IPS-20b (cell line): Measurements from ENCODE around the gene RFC1.

Experiments used
- H3K27ac ChIP-seq: one replicate; pipeline ENCODE4 v1.5.1; 2013; ENCODE audit warnings: low read length
- H3K27me3 ChIP-seq: 2 replicates; pipeline ENCODE4 v1.6.1; 2013; ENCODE audit warnings: mild to moderate bottlenecking, low read length, inconsistent platforms; ENCODE audit not compliant: insufficient read depth
- H3K36me3 ChIP-seq: 2 replicates; pipeline ENCODE4 v1.6.1; 2013; ENCODE audit warnings: low read depth, mild to moderate bottlenecking, inconsistent platforms, low read length, moderate library complexity; ENCODE audit not compliant: insufficient read depth
- H3K4me1 ChIP-seq: 2 replicates; pipeline ENCODE4 v1.6.1; 2013; ENCODE audit warnings: mild to moderate bottlenecking, control low read depth, inconsistent platforms, low read length, moderate library complexity; ENCODE audit not compliant: insufficient read depth
- H3K4me3 ChIP-seq: 2 replicates; pipeline ENCODE4 v1.5.1; 2013; ENCODE audit warnings: mild to moderate bottlenecking, low read length, inconsistent platforms
- H3K9ac ChIP-seq: 2 replicates; pipeline ENCODE4 v1.6.1; 2013; ENCODE audit warnings: low read depth, mild to moderate bottlenecking, inconsistent platforms, low read length, moderate library complexity
- H3K9me3 ChIP-seq: 2 replicates; pipeline ENCODE4 v1.6.1; 2013; ENCODE audit warnings: mild to moderate bottlenecking, low read depth, low read length, inconsistent platforms; ENCODE audit not compliant: insufficient read depth

The RFC1 gene

GRCh38 chr4:39274503-39274902 is 91.7 kb downstream of the RFC1 start:
- Histone ChIP-seq H3K27ac (no peak overlapping the region), H3K4me1 (no peaks in the 10 kb centered on the region), H3K4me3 (no peak overlapping the region), H3K36me3 (peaks cover 61% of the 10 kb centered on the region), H3K9me3 (no peaks in the 10 kb centered on the region), H3K9ac (no peak overlapping the region), H3K27me3 (no peaks in the 10 kb centered on the region)

GRCh38 chr4:39263895-39264294 is 102.3 kb downstream of the RFC1 start:
- H3K9ac ChIP-seq, result no peak overlapping the region
- no peaks in the 10 kb centered on the region for H3K4me1 ChIP-seq
- no peak overlapping the region for H3K27ac ChIP-seq
- H3K9me3 ChIP-seq, result no peaks in the 10 kb centered on the region
- no peak overlapping the region for H3K4me3 ChIP-seq
- 0 out of 2 replicates have a peak, but pooled peaks cover 7% of the 10 kb centered on the region for H3K36me3 ChIP-seq
- no peaks in the 10 kb centered on the region for H3K27me3 ChIP-seq

- no peaks in the 10 kb centered on the region for H3K9me3 ChIP-seq
- H3K36me3 ChIP-seq, result peaks cover 17% of the 10 kb centered on the region; the same call in 1 of the 2 replicates
- H3K4me3 ChIP-seq, result no peak overlapping the region
- no peak overlapping the region for H3K9ac ChIP-seq
- H3K4me1 ChIP-seq, result no peaks in the 10 kb centered on the region
- no peak overlapping the region for H3K27ac ChIP-seq
- H3K27me3 ChIP-seq, result no peaks in the 10 kb centered on the region
These were observed 106.4 kb downstream of the RFC1 start for GRCh38 chr4:39259571-39260330.

- no peaks in the 10 kb centered on the region for H3K27me3 ChIP-seq
- H3K9me3 ChIP-seq, result no peaks in the 10 kb centered on the region
- H3K9ac ChIP-seq, result no peak overlapping the region
- peaks cover 17% of the 10 kb centered on the region; the same call in 1 of the 2 replicates for H3K36me3 ChIP-seq
- no peak overlapping the region for H3K27ac ChIP-seq
- no peaks in the 10 kb centered on the region for H3K4me1 ChIP-seq
- no peak overlapping the region for H3K4me3 ChIP-seq
These were observed 109.7 kb downstream of the RFC1 start for GRCh38 chr4:39256436-39256835.

GRCh38 chr4:39255871-39256270 is 110.3 kb downstream of the RFC1 start:
- no peak overlapping the region for H3K27ac ChIP-seq

DNA sequence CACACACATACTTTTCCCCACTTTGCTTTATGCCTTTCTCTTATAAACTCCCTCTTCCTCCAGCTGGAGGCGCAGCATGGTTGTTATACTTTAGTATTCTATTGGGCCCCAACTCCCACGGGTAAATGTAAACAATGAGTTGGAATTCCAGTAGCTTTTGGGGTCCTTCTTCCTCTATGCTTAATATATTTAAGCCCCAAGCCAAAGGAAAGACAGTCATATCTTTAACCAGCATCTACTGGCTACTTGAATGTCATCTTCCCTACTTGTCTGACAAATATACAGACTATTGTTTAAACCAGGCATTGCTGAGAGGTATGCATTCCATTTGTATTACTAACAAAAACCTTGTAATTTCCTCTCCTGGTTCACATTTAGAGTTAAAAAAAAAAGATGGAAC is 110.9 kb downstream of the RFC1 start:
- Histone ChIP-seq H3K27ac (no peak overlapping the region), H3K27me3 (no peaks in the 10 kb centered on the region), H3K9ac (no peak overlapping the region), H3K36me3 (peaks cover 17% of the 10 kb centered on the region; the same call in 1 of the 2 replicates), H3K9me3 (no peaks in the 10 kb centered on the region), H3K4me1 (no peaks in the 10 kb centered on the region), H3K4me3 (no peak overlapping the region)

More at GRCh38 chr4:39255871-39256270, 110.3 kb downstream of the RFC1 start:
- Histone ChIP-seq H3K4me1 (no peaks in the 10 kb centered on the region), H3K9ac (no peak overlapping the region), H3K4me3 (no peak overlapping the region), H3K9me3 (no peaks in the 10 kb centered on the region), H3K27me3 (no peaks in the 10 kb centered on the region), H3K36me3 (peaks cover 17% of the 10 kb centered on the region; the same call in 1 of the 2 replicates)

DNA sequence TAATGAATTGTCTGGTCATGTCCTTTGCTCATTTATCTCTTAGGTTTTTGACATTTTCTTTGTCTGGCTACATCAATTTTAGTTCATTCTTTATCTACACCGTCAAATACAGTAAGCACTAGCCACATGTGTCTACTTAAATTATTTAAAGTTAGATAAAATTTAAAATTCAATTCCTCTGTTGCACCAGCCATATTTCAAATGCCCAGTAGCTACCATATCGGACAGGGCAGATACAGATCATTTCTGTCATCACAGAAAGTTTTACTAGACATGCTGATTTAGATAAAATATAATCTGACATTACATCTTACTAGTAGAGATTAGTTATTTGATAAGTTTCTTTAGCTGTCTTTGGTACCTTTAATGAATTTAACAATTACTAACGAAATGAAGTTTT is 122.7 kb downstream of the RFC1 start:
- H3K27ac ChIP-seq, result no peak overlapping the region
- H3K36me3 ChIP-seq, result peaks cover 14% of the 10 kb centered on the region
- no peaks in the 10 kb centered on the region for H3K4me1 ChIP-seq
- H3K27me3 ChIP-seq, result no peaks in the 10 kb centered on the region
- peaks cover 12% of the 10 kb centered on the region for H3K9me3 ChIP-seq
- no peak overlapping the region for H3K9ac ChIP-seq
- H3K4me3 ChIP-seq, result no peak overlapping the region
